ENCODE measurements around the gene STON2. TPM values are rescaled to one million over a fixed set of nuclear protein-coding genes. Genes with fewer than 3 reads are reported as not detected.

Gene STON2
- total RNA-seq, result 10 to 100 TPM; 12.7 to 23.8 TPM

GRCh38 chr14:81400202-81400678 lies at the start of gene STON2:
Gene STON2, minus strand, starts transcription at chr14:81400324. Its CDS starts 1,942 bp downstream, at chr14:81398382.
- H3K27ac ChIP-seq, result peak within 1 kb of the TSS; percentile 19 to 48
- intact Hi-C loops (cut with DNase I), result no loop called here
- no peaks in the 10 kb centered on the region for H3K9me3 ChIP-seq
- H3K4me3 ChIP-seq, result no peak within 1 kb of the TSS
- peaks cover 6% of the 10 kb centered on the region for H3K4me1 ChIP-seq (replicated peaks)
- WGBS, result 30% methylated on average over 5 of the region's 5 CpGs
- DNase-seq (ENCODE audit: low spot score), result peak; percentile 44
- no peaks in the 10 kb centered on the region for H3K27me3 ChIP-seq (replicated peaks; ENCODE audit: insufficient read depth)
- no peaks in the 10 kb centered on the region for H3K36me3 ChIP-seq
- TF ChIP-seq POLR2A (IDR thresholded peaks at IDR 0.05), result no peak
- no peak for TF ChIP-seq POLR2AphosphoS5 (IDR thresholded peaks at IDR 0.05)
- no peak for TF ChIP-seq CTCF (IDR thresholded peaks at IDR 0.05)

- Histone ChIP-seq H3K9me3 (no peaks in the 10 kb centered on the region), H3K4me3 (no peak overlapping the region), H3K27ac (no peak overlapping the region), H3K36me3 (no peaks in the 10 kb centered on the region), H3K4me1 (replicated peaks) (no peaks in the 10 kb centered on the region), H3K27me3 (replicated peaks; ENCODE audit: insufficient read depth) (no peaks in the 10 kb centered on the region)
- intact Hi-C loops (cut with DNase I), result no loop called here
- no peak for DNase-seq (ENCODE audit: low spot score)
- 56% methylated on average over 6 of the region's 6 CpGs for WGBS
- TF ChIP-seq CTCF (IDR thresholded peaks at IDR 0.05), result no peak
These were observed 49.5 kb upstream of the STON2 start for GRCh38 chr14:81449576-81449975.

GRCh38 chr14:81449114-81449513 lies 49.0 kb upstream of the STON2 start:
- Histone ChIP-seq H3K4me3 (no peak overlapping the region), H3K36me3 (no peaks in the 10 kb centered on the region), H3K27ac (no peak overlapping the region), H3K9me3 (no peaks in the 10 kb centered on the region), H3K4me1 (replicated peaks) (no peaks in the 10 kb centered on the region), H3K27me3 (replicated peaks; ENCODE audit: insufficient read depth) (no peaks in the 10 kb centered on the region)
- TF ChIP-seq POLR2A (IDR thresholded peaks at IDR 0.05), result no peak
- TF ChIP-seq POLR2AphosphoS5 (IDR thresholded peaks at IDR 0.05), result peak; percentile 51
- no peak for TF ChIP-seq CTCF (IDR thresholded peaks at IDR 0.05)
- DNase-seq (ENCODE audit: low spot score), result peak; percentile 17
- WGBS, result 3% methylated on average over 4 of the region's 4 CpGs
- intact Hi-C loops (cut with DNase I), result no loop called here

- H3K4me1 ChIP-seq (replicated peaks), result no peaks in the 10 kb centered on the region
- 88% methylated on average over 3 of the region's 3 CpGs for WGBS
- no peaks in the 10 kb centered on the region for H3K9me3 ChIP-seq
- no peak overlapping the region for H3K27ac ChIP-seq
- H3K36me3 ChIP-seq, result no peaks in the 10 kb centered on the region
- no peak overlapping the region for H3K4me3 ChIP-seq
- DNase-seq (ENCODE audit: low spot score), result no peak
- intact Hi-C loops (cut with DNase I), result no loop called here
- TF ChIP-seq POLR2A (IDR thresholded peaks at IDR 0.05) (no peak), POLR2AphosphoS5 (IDR thresholded peaks at IDR 0.05) (no peak), CTCF (IDR thresholded peaks at IDR 0.05) (no peak)
- H3K27me3 ChIP-seq (replicated peaks; ENCODE audit: insufficient read depth), result no peaks in the 10 kb centered on the region
These were observed 47.1 kb upstream of the STON2 start for GRCh38 chr14:81447021-81447764.

All from prostate gland (tissue), 2 donors.